ENCODE results near the gene THADA.
A peak's percentile ranks its signal among the peaks of the same experiment; 100 is the strongest.
"Not testable (repeated sequence)": the region's sequence is repeated elsewhere in the genome, so short reads cannot be mapped to it uniquely, and the experiment has no call there.

The THADA gene

GRCh38 chr2:43387092-43388062 lies 208.5 kb downstream of the THADA start:
- peak; percentile 83 for DNase-seq (ENCODE audit: low read depth)

- not testable (repeated sequence) for DNase-seq (ENCODE audit: low read depth)
Measured at GRCh38 chr2:43386679-43387078, 209.2 kb downstream of the THADA start.

- no peak for DNase-seq (ENCODE audit: low read depth)
Measured at GRCh38 chr2:43384143-43384542, 211.7 kb downstream of the THADA start.

- no peak for DNase-seq (ENCODE audit: low read depth)
Measured at GRCh38 chr2:43383533-43383932, 212.3 kb downstream of the THADA start.

- no peak for DNase-seq (ENCODE audit: low read depth)
Measured at GRCh38 chr2:43379494-43379893, 216.3 kb downstream of the THADA start.

GRCh38 chr2:43377327-43377726 lies 218.5 kb downstream of the THADA start:
- no peak for DNase-seq (ENCODE audit: low read depth)

- no peak for DNase-seq (ENCODE audit: low read depth)
Measured at GRCh38 chr2:43376523-43377198, 219.2 kb downstream of the THADA start.

GRCh38 chr2:43375746-43376522 lies 219.9 kb downstream of the THADA start:
- DNase-seq (ENCODE audit: low read depth), result no peak

GRCh38 chr2:43372416-43373081 lies 223.3 kb downstream of the THADA start:
- DNase-seq (ENCODE audit: low read depth), result no peak

- DNase-seq (ENCODE audit: low read depth), result peak; percentile 14
Measured at GRCh38 chr2:43370705-43371104, 225.1 kb downstream of the THADA start.

- DNase-seq (ENCODE audit: low read depth), result no peak
Measured at GRCh38 chr2:43370146-43370545, 225.7 kb downstream of the THADA start.

GRCh38 chr2:43368483-43369385 lies 227.1 kb downstream of the THADA start:
- no peak for DNase-seq (ENCODE audit: low read depth)

- DNase-seq (ENCODE audit: low read depth), result no peak
Measured at GRCh38 chr2:43367012-43367782, 228.6 kb downstream of the THADA start.

GRCh38 chr2:43363120-43363519 lies 232.7 kb downstream of the THADA start:
- DNase-seq (ENCODE audit: low read depth), result no peak

GRCh38 chr2:43361286-43361685 lies 234.6 kb downstream of the THADA start:
- DNase-seq (ENCODE audit: low read depth), result peak; percentile 52

GRCh38 chr2:43360137-43360536 lies 235.7 kb downstream of the THADA start:
- no peak for DNase-seq (ENCODE audit: low read depth)

GRCh38 chr2:43358410-43359201 lies 237.2 kb downstream of the THADA start:
- DNase-seq (ENCODE audit: low read depth), result no peak

GRCh38 chr2:43356774-43357173 lies 239.1 kb downstream of the THADA start:
- peak; percentile 93 for DNase-seq (ENCODE audit: low read depth)

GRCh38 chr2:43355399-43355798 lies 240.4 kb downstream of the THADA start:
- DNase-seq (ENCODE audit: low read depth), result no peak

Measured in EH (cell line).